GM18505 (cell line): ENCODE results near the gene MALRD1.

Experiments used
- ATAC-seq: cut with Tn5 transposase; IDR thresholded peaks from one replicate; pipeline ENCODE4 v1.9.1; 2021; ENCODE audit not compliant: unreplicated experiment
- POLR2A ChIP-seq: IDR thresholded peaks from 4 replicates; pipeline ENCODE4 v1.6.1; 2011; ENCODE audit warnings: borderline replicate concordance; ENCODE audit not compliant: insufficient read depth, insufficient read length; ENCODE audit errors: extremely low read depth

The MALRD1 gene

DNA sequence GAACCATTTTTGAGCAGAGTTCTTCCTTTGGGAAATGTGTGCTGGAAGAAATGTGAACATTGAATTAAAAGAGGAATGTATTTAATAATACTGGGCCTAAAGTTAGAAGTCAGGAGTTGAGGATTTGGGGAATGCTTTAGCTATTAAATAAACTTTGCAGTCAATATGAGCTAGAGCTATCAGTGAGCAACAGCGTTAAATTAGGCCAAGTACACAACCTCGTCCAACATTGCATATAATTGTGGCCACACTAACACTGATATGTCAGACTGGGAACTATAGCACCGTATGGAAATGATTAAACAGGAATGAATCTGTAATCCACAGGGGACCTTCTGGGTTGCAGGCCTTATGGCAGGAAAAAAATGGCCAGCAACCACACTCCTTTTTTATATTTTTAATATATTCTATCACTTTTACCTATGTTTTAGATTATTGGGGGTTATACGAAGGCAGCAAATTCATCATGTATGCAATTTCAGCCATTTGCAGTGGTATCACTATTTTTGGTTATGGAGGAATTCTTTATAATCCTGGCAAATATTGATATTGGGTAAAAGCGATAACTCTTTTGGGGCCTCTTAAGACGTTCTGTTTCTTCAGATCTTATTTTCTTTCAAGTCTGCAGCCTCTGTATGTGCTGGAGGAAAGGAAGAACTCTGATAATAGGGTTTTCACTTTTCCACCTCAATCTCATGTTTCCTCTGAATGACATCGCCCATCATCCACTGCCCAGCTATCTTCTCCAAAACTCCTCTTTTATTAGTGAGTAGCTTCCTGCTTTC lies 531.4 kb downstream of the MALRD1 start:
- TF ChIP-seq POLR2A: no peak

DNA sequence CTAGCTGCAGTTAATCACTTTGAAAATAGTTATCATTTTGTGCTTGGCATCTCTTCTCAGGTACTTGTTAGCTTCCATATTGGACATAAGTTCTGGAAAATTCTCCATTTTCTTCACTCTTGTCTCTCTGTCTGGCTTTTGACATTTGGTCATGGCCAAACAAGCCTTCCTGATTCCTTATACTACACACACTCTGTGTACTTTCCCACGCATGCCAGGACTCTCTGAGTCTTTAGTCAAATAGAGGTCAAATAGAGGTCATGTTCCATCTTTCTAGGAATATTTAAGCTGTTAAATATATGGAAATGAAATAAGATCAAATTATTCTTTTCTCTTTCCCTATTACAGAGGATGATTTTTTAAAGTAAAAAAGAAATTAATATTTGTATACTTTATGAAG lies 532.1 kb downstream of the MALRD1 start:
- TF ChIP-seq POLR2A: no peak

More for the DNA sequence above, 531.4 kb downstream of the MALRD1 start:
- no peak for ATAC-seq

DNA sequence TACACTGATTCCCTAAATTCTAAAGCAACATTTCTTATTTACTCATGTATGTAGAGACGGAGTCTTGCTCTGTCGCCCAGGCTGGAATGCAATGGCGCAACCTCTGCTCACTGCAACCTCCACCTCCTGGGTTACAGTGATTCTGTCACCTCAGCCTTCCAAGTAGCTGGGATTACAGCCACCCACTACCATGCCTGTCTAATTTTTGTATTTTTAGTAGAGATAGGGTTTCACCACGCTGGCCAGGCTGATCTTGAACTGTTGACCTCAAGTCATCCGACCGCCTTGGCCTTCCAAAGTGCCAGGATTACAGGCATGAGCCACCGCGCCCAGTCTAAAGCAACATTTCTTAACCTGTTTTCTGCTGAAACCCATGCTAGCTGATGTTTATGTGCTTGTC lies 540.0 kb downstream of the MALRD1 start:
- TF ChIP-seq POLR2A: no peak
- ATAC-seq: no peak

More for the DNA sequence above, 532.1 kb downstream of the MALRD1 start:
- no peak for ATAC-seq

DNA sequence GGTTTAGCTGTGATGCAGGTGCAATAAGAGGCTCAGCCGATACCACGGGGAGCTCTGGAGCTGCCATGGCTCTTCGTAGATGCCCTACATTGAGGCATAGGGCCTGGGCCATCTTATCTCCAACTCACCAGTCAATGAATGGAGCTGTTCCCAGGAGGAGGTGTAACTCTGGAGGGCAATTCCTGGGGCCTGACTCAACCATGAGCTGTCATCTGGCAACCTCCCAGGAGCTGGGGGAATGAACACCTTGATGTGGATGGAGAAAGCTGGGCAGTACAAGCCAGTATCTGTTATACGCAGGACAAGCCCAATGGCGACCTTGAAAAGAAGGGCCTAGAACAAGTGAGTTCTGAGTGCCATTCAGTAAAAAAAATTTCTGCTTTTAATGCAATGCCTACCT lies 543.7 kb downstream of the MALRD1 start:
- ATAC-seq: no peak
- TF ChIP-seq POLR2A: no peak

DNA sequence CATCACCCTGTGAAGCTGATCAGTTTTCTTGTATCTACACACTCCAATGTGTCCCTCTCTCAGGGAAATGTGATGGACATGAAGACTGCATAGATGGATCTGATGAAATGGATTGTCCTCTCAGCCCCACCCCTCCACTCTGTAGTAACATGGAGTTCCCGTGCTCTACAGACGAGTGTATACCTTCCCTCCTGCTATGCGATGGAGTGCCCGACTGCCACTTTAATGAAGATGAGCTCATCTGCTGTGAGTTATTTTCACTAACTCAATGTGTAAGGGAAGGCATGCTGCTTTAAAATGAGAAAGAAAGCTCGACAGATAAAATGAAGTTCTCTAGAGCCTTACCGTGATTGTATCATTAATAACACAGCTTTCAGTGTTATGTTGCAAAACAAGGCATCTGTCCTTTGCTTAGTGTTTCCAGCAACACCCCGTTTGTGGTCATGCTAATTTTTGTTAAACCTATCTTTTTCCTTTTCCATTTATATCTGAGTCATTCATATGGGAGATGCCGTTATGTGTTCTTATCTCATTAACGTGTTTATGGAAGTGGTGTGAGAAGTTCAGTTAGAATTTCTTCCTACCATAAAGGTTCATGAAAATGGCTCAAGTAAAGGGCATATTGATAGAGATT lies 546.7 kb downstream of the MALRD1 start:
- TF ChIP-seq POLR2A: no peak
- ATAC-seq: no peak

DNA sequence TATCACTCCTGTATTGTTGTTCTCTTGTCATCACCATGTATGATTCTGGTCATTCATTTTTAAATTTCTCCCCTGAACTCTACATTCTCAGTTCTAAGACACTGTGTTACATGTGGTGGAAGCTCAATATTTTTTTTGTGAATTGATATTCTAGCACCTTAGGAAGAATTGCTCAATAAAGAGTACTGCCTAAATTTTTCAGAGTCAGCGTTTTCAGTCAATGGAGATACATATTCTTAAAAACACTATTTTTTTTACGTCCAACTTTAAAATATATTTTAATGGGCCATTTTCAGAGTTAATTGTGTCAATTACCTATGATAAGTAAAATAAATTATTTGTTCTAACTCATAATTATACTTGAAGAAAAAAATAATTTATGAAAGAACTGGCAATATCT lies 557.2 kb downstream of the MALRD1 start:
- TF ChIP-seq POLR2A: no peak

GRCh38 chr10:19606968-19607367 lies 558.4 kb downstream of the MALRD1 start:
- no peak for ATAC-seq
- TF ChIP-seq POLR2A: no peak

More for the DNA sequence above, 557.2 kb downstream of the MALRD1 start:
- ATAC-seq: no peak

DNA sequence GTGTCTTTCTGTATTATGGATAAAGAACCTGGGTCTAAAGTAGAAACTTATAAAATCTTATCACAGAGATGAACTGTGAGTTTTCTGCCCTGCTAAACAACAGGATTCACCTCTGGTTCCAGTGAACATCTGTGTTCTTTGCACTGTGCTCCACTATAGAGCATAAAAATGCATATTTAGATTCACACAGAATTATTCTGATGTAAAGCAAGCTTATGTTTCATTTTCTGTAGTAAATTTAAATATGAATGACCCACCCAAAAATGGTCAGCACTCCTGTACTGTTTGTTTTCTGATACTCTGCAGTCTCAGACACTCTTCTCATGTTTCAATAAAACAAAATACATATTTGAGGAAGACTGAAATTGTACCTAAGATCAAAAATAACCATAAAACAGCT lies 563.2 kb downstream of the MALRD1 start:
- TF ChIP-seq POLR2A: no peak
- ATAC-seq: no peak

- TF ChIP-seq POLR2A: no peak
- no peak for ATAC-seq
Measured at GRCh38 chr10:19616966-19617365, 568.4 kb downstream of the MALRD1 start.

- TF ChIP-seq POLR2A: no peak
- ATAC-seq: no peak
Measured at GRCh38 chr10:19620811-19621210, 572.2 kb downstream of the MALRD1 start.

DNA sequence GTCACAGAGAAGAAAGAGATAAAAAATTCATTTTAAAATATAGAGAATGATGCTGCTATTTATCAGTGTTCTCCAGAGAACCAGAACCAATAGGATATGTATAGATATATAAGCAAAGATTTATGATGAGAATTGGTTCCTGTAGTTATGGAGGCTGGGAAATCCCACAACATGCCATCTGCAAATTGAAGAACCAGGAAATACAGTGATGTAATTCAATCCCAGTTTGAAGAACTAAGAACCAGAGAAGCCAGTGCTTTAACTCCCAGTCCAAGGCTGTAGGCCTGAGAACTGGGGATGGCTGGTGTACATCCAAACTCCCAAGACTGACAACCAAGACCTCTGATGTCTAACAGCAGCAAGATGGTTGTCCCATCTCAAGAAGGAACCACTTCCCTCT lies 574.7 kb downstream of the MALRD1 start:
- ATAC-seq: no peak
- no peak for TF ChIP-seq POLR2A

- ATAC-seq: no peak
Measured at GRCh38 chr10:19626156-19626555, 577.6 kb downstream of the MALRD1 start.

DNA sequence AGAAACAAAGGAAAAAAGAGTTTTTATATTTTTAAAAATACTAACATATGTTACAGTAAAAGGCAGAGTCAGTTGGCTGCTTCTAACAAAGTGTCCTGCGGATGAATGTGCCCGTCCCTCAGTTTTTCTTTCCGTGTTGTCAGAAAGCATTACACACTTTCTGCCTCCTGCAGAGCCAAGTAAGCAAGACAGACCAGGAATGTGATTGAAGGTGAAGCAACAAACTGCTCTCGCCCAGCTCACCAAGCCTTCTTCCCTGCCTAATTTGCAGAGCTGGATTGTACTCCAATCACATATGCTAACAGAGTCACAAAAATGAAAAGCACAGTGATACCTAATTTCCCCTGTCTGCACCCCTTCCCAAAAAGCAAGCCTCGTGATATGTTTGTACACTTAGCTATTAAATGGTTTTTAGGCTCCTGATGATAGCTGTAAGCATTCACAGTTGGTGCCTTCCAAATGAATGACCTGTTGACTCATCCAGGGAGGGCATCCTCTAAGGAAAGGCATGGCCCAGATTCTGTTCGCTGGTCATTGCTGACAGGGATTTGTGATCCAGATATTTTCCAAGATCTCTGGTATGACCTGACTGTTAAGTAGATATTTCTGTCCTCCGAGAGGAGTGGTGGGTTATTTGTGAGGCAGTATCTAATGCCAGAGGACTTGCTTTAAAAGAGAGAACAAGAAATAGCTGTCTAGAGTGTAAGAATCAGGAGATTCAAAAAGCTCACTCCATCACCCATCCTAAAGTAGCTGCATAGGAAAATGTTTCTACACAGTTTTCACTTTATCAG lies 580.4 kb downstream of the MALRD1 start:
- no peak for TF ChIP-seq POLR2A
- ATAC-seq: no peak

More at GRCh38 chr10:19626156-19626555, 577.6 kb downstream of the MALRD1 start:
- TF ChIP-seq POLR2A: no peak
